ENCODE measurements around the gene RFFL.

Gene RFFL

GRCh38 chr17:35079547-35080423 is 16.3 kb upstream of the RFFL start:
- DNase-seq, result no peak

GRCh38 chr17:35076874-35077273 is 13.4 kb upstream of the RFFL start:
- no peak for DNase-seq

- DNase-seq, result no peak
These were observed 11.5 kb upstream of the RFFL start for GRCh38 chr17:35074711-35075707.

- DNase-seq, result peak; percentile 26
These were observed 10.6 kb upstream of the RFFL start for GRCh38 chr17:35073991-35074627.

- DNase-seq, result no peak
These were observed 9.8 kb upstream of the RFFL start for GRCh38 chr17:35073183-35073790.

GRCh38 chr17:35069311-35069710 is 5.8 kb upstream of the RFFL start:
- no peak for DNase-seq

- DNase-seq, result no peak
These were observed 4.7 kb upstream of the RFFL start for GRCh38 chr17:35068249-35068648.

- DNase-seq, result no peak
These were observed 2.4 kb upstream of the RFFL start for GRCh38 chr17:35065880-35066279.

GRCh38 chr17:35064516-35065215 is 1.2 kb upstream of the RFFL start:
- peak; percentile 78 for DNase-seq

- no peak for DNase-seq
These were observed 1.2 kb downstream of the RFFL start for GRCh38 chr17:35062308-35062707.

- no peak for DNase-seq
These were observed 6.1 kb downstream of the RFFL start for GRCh38 chr17:35057332-35057915.

GRCh38 chr17:35056013-35056412 is 7.5 kb downstream of the RFFL start:
- DNase-seq, result no peak

- peak; percentile 9 for DNase-seq
These were observed 10.3 kb downstream of the RFFL start for GRCh38 chr17:35053204-35053603.

- DNase-seq, result no peak
These were observed 10.7 kb downstream of the RFFL start for GRCh38 chr17:35052780-35053179.

GRCh38 chr17:35052241-35052610 is 11.3 kb downstream of the RFFL start:
- no peak for DNase-seq

GRCh38 chr17:35051579-35052240 is 11.8 kb downstream of the RFFL start:
- DNase-seq, result peak; percentile 58

- DNase-seq, result peak; percentile 81
These were observed 12.3 kb downstream of the RFFL start for GRCh38 chr17:35051183-35051578.

GRCh38 chr17:35050170-35050569 is 13.3 kb downstream of the RFFL start:
- no peak for DNase-seq

- no peak for DNase-seq
These were observed 14.7 kb downstream of the RFFL start for GRCh38 chr17:35048685-35049379.

- peak; percentile 12 for DNase-seq
These were observed 16.7 kb downstream of the RFFL start for GRCh38 chr17:35046740-35047283.
